Activated CD4-positive, alpha-beta T cell treated with anti-CD3 and anti-CD28 coated beads, Interleukin-2, amount 50 U/mL, for 24 hours (primary cell): ENCODE results near the gene URB1.
A peak's percentile ranks its signal among the peaks of the same experiment; 100 is the strongest.
"Not testable (repeated sequence)": the region's sequence is repeated elsewhere in the genome, so short reads cannot be mapped to it uniquely, and the experiment has no call there.

Source experiments
- DNase-seq, 2 donors: peaks; one replicate each; pipeline ENCODE4 v3.0.0-alpha.2; 2020; ENCODE audit warnings: low read depth in 1 of 2, low spot score in 1 of 2

The URB1 gene

DNA sequence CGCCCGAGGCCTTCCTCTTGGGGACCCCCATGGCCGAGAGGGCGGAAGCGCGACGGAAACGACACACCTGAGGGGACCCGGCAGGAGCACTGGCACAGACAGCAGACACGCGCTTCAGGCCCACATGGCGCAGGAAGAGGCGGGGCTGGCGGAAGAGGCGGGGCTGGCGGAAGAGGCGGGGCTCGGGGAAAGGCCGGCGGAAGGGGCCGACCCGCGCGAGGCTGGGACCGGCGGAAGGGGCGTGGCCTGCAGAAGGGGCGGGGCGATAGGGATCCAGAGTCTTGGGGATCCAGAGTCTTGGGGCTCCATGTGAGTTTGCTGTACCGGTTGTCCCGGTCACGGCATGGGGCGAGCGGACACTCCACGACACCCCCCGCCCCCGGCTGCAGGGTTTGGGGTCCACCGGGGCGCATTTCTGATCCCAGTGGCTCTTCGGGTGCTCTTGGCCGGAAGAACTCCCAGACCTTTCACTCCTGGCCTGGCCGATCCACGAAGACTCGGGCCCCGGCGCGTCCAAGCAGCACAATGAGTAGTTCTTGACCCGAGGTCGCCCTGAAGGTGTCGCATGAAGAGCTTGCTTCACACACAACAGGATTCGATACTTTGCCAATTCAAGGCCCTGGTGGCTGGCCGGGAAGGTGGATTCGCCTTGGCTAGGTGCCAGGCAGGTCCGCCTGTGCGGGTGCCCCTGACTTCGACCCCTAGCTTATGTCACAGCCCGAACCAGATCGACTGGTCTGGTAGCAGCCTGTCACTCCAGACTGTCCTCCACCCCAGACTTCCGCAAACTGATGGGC is at the start of gene URB1:
TSS of gene URB1 (minus strand) at position 133 of the 797 bp plus-strand sequence. CDS start at position 31, 102 bp downstream.
- peak; percentile 92 to 94 for DNase-seq

- DNase-seq: no peak
These were observed 44.9 kb upstream of the URB1 start for GRCh38 chr21:32437729-32438128.

DNA sequence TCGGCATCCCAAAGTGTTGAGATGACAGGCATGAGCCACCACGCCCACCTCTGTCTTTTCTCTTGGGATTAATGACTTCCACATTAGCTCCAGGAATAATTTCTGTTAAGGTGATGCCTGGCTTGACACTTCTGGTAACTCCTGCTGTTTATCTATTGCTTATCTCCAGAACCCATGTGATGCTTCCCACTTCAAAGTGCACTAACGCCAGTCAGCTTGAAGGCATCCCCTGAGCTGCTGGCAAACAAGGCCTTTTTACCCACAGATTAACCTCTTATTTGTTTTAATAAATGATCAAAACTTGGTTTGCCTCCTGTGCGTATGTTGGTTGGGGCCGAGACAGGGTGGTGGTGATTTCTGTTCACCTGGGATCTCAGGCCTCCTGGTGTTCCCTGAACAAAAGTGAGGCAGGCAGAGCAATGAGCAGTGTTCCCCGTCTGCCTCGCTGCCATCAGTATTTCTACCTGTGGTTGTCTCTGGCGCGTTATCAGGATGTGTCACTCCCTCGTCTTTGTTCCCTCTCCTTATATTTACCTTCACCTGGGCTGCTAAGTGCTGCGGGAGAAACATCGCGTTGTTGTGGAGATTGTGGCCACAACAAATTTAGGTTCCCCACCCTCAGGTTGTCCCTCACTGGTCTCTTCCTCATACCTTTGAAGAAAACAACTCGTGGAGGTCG is 40.3 kb upstream of the URB1 start:
- DNase-seq: not testable (repeated sequence)

DNA sequence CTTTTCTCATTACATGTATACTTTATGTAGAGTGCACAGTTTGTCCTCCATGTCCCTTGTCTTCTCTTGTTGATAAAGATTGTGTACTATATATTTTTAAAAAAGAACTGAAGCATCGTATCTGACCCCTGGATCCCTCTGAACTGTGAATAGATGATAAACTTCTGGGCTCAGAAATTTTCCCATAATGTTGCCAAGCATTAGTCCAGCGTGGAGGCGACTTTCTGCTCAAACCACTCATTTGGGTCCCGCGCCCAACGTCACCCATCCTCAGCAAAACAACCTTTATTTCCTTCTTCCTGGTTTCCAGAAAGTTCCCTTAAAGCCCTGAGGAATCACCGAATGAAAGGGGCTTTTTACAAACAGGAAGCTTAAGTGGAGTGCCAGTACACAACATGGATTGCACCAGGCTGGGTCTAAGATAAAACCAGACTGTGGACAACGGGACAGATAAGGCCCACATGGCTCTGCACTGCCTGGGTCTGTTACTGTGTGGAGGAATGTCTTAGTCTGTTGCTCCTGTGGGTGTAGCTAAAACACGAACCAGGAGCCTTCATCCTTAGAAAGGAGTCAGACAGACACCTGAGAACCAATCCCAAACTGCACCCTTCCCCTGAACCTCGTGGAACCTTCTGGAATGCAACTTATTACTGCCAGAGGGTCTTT is 35.3 kb upstream of the URB1 start:
- DNase-seq: no peak

DNA sequence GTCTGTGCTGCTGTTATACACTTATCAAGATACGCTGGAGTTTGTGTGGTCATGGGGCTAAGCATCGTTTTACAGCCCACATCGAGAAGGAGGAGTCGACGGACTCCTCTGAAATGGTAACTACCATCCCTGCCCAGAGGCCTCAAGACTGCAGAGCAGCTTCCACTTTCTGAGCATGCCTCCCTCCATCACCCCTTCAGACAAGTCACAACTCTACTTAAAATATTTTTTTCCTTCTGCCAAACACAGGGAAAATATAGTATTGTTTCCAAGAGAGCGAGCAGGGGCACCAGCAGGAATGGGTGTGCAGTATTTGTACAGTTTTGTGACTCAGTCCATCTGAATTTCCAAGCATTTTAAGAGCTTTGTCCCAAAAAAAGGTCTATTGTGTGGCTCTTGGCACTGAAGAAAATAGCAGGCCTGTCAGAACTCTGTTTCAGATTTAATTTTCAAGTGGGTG is 33.8 kb upstream of the URB1 start:
- DNase-seq: no peak

DNA sequence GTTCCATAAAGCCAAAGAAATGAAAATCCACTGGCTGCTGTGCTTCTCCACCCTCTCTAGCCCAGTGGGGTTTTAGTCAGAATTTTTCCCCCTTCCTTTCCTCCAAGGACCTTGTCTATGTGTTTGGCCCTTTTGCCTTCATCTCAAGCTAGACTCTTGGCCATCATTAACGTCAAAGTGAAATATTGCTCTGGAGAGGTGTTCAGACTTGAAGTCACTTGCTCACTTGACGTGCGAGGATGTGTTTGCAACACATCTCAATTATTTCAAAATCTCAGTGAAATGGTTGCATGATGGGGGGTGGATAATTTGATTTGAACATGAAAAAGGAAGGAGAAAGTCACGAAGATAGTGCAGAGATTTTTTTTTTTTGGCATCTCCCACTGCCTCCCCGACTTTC is 33.3 kb upstream of the URB1 start:
- no peak for DNase-seq

GRCh38 chr21:32425628-32426027 is 32.8 kb upstream of the URB1 start:
- DNase-seq: no peak

DNA sequence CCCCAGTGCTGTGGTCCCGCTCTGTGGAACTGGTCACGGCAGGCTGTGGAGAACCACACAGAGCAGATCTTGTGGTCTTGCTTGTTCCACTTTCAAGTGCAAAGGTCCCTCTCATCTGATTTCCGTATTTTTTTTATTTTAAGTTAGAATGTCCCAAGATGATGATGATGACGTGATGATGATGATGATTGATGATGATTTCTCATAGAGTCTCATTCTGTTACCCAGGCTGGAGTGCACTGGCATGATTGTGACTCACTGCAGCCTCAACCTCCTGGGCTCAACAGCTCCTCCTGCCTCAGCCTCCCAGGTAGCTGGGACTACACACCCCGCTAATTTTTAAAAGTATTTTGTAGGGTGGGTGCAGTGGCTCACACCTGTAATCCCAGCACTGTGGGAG is 31.9 kb upstream of the URB1 start:
- no peak for DNase-seq

GRCh38 chr21:32424191-32424535 is 31.4 kb upstream of the URB1 start:
- DNase-seq: no peak

DNA sequence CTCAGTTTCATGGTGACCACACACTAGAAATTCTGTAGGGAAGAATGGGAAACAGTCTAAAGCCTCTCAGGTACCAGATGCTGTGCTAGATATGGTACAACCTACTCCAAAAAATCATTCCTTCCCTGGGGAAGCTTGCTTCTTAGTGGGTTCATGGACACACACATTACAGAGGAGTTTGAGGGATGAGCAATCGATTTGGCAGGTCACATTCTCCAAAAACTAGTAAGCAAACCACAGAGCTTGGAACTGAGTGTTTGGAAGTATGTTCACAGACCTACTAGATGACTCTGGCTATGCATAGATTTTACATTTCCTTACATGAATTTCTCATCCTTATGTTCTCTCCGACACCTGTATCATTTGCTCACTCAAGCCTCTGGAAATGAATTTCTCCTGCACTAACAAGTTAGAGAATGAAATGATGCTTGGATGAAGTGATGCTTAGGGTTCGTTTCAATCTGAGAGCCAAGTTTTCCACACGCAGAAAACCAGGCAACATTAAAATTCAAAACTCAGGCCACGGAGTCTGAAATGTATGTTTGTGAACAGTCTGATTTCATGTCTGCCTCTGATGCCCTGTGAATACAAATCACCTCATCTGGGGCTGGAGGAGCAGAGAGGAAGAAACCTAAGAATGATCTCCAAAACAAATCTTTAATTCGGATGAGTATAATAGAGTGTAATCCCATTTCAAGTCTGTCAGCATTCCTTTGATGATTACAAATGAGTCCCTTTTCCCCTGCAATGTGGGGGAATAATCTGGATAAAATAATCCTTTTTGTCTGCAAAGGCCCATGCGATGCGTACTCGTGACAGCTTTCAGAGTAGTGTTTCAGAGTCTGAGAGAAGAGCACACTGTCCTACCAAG is 30.7 kb upstream of the URB1 start:
- no peak for DNase-seq

DNA sequence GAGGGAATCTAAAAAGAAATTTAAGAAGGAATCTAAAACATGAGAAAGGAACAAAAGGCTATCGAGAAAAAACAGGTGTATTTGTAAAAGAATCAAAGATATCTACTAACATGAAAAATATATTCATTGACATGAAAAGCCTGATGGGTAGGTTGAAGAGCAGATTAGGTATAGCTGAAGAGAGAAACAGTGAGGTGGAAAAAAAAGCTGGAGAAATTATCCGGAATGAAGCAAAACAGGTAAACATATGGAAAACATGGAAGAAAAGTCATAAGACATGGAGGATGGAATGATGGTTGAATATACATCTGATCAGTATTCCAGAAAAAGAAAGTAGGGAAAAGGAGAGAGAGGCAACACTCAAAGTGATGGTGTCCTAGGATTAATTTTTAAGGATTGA is 29.3 kb upstream of the URB1 start:
- DNase-seq: no peak

GRCh38 chr21:32418146-32418545 is 25.3 kb upstream of the URB1 start:
- DNase-seq: no peak

- DNase-seq: no peak
These were observed 22.9 kb upstream of the URB1 start for GRCh38 chr21:32415451-32416398.

GRCh38 chr21:32414579-32415358 is 22.0 kb upstream of the URB1 start:
- DNase-seq: no peak

DNA sequence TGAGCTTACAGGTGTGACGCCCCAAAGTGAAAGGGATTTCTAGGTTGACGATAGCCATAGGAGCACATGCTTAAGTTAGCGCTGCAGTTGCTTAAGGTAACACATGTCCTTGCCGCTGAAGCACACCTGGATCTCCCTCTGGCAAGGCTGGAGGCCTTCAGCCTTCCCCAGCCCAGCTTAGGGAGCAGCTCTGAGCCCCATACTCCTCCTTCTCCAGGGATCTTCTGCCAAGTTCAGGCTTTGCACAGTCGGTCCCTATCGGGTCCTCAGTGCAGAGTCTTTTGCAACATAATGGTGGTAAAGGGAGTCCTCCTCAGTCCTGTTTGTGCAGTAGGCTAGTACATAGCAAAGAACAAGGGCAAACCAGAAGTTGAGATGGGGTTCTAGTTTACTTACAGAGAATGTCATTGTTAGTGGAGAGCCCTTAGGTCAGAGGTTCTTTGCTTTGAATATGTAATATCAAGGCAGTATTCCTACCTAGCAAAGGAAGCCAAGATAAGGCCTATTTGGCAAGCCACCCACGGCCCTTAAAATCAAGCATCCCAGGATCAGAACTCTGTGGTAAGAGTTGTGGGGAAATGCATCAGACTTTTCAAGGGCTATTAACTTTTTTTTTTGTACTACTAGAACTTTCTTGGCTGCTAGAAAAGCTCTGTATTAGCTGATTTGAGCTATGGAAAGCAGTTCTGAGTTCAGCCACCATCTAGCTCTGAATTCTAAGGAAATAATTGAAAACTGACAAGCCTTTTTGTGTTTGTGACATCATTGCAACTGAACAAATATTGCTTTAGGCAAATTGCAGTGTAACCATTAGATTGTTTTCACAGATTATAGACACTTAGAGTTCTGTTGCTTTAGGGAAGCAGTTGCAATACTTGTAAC is 21.1 kb upstream of the URB1 start:
- DNase-seq: no peak

- DNase-seq: no peak
These were observed 20.2 kb upstream of the URB1 start for GRCh38 chr21:32413015-32413504.

DNA sequence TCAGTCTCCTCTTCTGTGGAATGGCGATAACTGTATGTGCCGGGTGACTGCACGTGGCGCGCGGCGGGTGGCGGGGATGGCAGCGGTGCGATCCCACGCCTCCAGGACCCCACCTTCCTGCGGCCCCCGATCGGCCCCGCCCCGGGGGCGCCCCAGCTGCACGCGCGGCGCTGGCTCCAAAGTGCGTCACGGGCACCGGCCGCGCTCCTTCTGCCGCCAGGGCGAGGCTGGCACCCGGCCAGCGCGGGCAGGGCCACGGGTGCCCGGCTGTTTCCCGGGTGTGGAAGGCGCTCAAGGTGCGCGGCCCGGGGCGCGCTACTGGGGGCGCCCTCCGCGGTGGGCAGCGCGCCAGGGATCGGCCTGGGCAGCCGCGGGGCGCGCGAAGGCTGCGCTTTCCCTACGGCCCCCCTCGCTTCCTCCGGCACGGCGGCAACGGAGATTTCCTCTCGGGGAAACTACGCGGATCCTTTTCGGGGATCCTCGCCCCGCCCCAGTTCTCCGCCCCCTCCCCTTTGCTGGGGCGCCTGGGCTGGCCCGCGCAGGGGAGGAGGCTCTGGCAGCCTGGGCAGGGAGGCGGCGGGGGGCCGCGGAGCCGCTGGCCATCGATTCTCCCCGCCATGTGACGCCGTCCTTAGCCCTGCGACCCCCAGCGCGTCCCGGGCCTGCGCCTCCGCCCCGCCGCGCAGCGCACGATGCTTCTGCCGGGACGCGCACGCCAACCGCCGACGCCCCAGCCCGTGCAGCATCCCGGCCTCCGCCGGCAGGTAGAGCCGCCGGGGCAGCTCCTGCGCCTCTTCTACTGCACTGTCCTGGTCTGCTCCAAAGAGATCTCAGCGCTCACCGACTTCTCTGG is 19.6 kb upstream of the URB1 start, which contains the start of gene EVA1C:
TSS of gene EVA1C (plus strand) at position 545 of the 853 bp plus-strand sequence. CDS start at position 693, 148 bp downstream.
- DNase-seq: peak; percentile 49 to 55
